Glutamatergic neuron (in vitro differentiated cells): Measurements from ENCODE around the gene GNAZ. TPM values are rescaled to one million over a fixed set of nuclear protein-coding genes. Genes with fewer than 3 reads are reported as not detected.

Experiments
- DNase-seq: peaks from one replicate; pipeline ENCODE4 v3.0.0; 2022
- H3K27ac Mint-ChIP-seq: one replicate; pipeline ENCODE4 v1.8.0; 2020; ENCODE audit warnings: mild to moderate bottlenecking, mixed read lengths, inconsistent platforms; ENCODE audit not compliant: unreplicated experiment
- H3K27me3 Mint-ChIP-seq: one replicate; pipeline ENCODE4 v1.8.0; 2020; ENCODE audit warnings: mild to moderate bottlenecking, moderate library complexity, mixed read lengths, inconsistent platforms; ENCODE audit not compliant: unreplicated experiment
- H3K36me3 Mint-ChIP-seq: one replicate; pipeline ENCODE4 v1.8.0; 2020; ENCODE audit warnings: mild to moderate bottlenecking, mixed read lengths, inconsistent platforms; ENCODE audit not compliant: unreplicated experiment
- H3K4me1 Mint-ChIP-seq: one replicate; pipeline ENCODE4 v1.8.0; 2020; ENCODE audit warnings: mild to moderate bottlenecking, low read depth, mixed read lengths, inconsistent platforms; ENCODE audit not compliant: unreplicated experiment
- H3K4me3 Mint-ChIP-seq: one replicate; pipeline ENCODE4 v1.8.0; 2020; ENCODE audit warnings: mild to moderate bottlenecking, mixed read lengths, inconsistent platforms; ENCODE audit not compliant: unreplicated experiment
- H3K9me3 Mint-ChIP-seq: one replicate; pipeline ENCODE4 v1.8.0; 2020; ENCODE audit warnings: mild to moderate bottlenecking, moderate library complexity, mixed read lengths, inconsistent platforms; ENCODE audit not compliant: unreplicated experiment
- total RNA-seq: library from RNA; stranded (reverse); fragmentation: NEBNext Ultra II Directional; extraction: Animal tissue kit (Norgen Biotek cat#: 25700); gene quantifications from one replicate; pipeline ENCODE4 v1.2.1, GENCODE V29; 2021; ENCODE audit not compliant: unreplicated experiment
- TF ChIP-seq, protein P1 (sequence below): fragments of 200-600 bp; sonication (generic); IDR thresholded peaks from one replicate; pipeline ENCODE4 v1.5.0; 2021; ENCODE audit not compliant: partially characterized antibody, unreplicated experiment

Gene GNAZ
- total RNA-seq, 1 donor from 2014 or later = 82.5 TPM

DNA sequence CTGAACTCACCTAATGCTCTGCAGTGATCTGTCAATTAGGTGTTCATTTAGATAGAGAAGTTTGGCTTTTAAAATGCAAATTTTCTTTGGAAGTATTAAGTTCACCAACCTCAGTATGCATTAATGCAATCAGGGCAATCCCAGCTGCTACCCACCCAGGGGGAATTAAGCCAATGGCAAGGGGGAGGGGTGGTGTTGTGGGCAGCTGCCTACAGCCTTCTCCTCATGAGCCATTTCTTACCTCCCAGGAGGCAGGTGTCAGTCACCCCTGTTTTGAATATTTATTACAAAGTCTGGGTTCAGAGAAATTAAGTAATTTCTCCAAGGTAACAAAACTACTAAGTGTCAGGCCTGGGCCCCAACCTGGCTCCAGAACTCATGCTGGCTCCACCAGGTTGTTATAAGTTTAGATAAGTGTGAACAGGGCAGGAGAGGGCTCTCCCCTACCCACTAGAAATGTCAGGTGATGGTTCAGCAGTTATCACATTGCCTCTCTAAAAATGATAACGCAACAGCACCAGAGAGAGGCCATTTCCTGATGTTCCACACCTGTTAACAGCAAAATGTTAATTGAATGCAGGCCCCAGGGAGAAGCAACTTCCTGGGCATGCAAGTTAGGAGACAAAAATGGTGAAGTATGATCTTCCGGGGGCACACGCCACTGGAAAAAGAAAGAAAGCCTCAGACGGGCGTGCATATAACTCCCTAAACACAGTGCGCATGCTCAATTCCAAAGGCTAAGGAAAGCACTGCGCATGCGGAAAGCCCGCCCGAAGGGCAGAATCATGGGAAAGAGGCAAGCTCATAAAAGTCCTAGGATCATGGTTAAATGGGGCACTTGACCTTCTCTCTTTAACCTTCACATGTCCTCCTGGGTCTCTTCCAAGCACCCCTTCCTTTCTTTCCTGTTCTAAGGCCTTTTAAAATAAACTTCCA, 35.4 kb upstream of the GNAZ start:
- TF ChIP-seq, protein P1, sequence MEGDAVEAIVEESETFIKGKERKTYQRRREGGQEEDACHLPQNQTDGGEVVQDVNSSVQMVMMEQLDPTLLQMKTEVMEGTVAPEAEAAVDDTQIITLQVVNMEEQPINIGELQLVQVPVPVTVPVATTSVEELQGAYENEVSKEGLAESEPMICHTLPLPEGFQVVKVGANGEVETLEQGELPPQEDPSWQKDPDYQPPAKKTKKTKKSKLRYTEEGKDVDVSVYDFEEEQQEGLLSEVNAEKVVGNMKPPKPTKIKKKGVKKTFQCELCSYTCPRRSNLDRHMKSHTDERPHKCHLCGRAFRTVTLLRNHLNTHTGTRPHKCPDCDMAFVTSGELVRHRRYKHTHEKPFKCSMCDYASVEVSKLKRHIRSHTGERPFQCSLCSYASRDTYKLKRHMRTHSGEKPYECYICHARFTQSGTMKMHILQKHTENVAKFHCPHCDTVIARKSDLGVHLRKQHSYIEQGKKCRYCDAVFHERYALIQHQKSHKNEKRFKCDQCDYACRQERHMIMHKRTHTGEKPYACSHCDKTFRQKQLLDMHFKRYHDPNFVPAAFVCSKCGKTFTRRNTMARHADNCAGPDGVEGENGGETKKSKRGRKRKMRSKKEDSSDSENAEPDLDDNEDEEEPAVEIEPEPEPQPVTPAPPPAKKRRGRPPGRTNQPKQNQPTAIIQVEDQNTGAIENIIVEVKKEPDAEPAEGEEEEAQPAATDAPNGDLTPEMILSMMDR = no peak
- H3K27me3 Mint-ChIP-seq = peaks cover 12% of the 10 kb centered on the region
- H3K9me3 Mint-ChIP-seq = peaks cover 4% of the 10 kb centered on the region
- peaks cover 28% of the 10 kb centered on the region for H3K4me1 Mint-ChIP-seq
- peaks cover 6% of the 10 kb centered on the region for H3K36me3 Mint-ChIP-seq
- DNase-seq = peak; percentile 65
- H3K4me3 Mint-ChIP-seq = peak overlapping the region; percentile 45
- H3K27ac Mint-ChIP-seq = peak overlapping the region; percentile 26

DNA sequence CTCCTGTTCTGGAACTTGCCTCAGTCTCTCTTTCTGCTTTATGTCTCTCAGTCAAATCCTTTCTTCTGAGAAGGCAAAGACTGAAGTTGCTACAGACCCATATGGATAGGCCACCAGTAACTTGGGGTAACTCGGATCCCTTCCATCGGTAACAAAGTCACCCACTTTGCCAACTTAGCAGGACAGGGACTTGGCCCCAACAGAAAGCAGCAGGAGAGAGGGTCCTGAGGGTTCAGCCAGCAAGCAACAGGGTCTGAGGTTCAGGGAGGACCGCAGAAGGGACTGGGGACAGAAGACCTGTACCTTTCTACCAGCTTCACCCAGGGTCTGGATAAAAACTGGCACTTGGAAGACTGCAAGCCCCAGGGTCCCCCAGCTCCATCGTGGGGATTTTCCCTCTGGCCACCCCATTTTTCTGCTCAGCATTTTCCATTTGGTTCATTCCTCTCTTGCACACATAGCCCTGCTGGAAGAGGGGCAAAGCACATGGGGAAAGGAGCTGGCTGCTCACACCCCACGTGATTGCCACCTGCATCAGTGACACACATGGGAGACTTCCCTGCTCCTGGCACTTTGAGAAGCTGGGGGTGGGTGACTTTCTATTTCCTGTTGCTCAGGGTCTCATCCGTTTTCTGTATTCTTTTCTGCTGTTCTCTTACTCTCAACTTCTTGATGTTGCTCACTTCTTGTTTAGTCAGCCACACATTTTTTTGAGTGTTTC, 34.6 kb upstream of the GNAZ start:
- Mint-ChIP-seq H3K36me3 (peaks cover 6% of the 10 kb centered on the region), H3K4me1 (peaks cover 28% of the 10 kb centered on the region), H3K27ac (peak overlapping the region; percentile 26), H3K9me3 (peaks cover 4% of the 10 kb centered on the region), H3K27me3 (peaks cover 12% of the 10 kb centered on the region), H3K4me3 (peak overlapping the region; percentile 45)
- DNase-seq = no peak
- TF ChIP-seq, protein P1 = no peak

DNA sequence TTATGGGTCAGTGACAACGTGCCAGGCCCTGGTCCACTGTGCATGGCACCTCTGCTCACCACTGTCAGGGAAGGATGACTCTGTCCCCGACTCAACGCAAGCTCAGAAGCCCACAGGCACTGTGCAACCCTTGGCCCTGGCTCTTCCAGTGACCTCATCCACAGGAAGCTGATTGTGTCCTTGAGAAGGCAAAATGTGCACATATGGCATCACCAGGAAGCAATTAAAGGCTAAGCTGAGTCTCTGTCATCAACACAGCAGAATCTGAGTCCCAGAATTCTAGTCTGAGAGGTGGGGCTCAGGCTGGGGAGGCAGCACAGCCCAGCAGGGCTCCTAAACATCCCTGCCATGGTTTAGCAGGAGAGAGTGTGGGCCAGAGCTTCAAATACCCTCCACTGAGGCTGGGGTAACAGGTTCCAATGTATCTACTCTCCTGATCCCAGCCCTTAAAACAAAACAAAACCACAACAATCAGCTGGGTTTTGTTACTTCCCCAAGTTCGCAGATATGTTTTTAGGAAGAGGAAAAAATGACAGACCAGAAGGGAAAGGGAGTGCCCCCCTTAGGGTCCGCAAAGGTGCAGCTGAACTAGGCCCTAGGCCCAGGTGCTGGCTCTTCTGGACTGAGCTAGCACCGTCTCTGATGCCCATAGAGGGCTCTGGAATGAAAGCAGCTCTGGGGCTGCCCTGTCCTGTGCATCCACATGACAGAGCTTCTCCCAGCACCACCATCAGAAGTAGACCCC, 33.5 kb upstream of the GNAZ start:
- H3K36me3 Mint-ChIP-seq = peaks cover 6% of the 10 kb centered on the region
- H3K9me3 Mint-ChIP-seq = peaks cover 4% of the 10 kb centered on the region
- peaks cover 12% of the 10 kb centered on the region for H3K27me3 Mint-ChIP-seq
- peak overlapping the region; percentile 87 for H3K27ac Mint-ChIP-seq
- TF ChIP-seq, protein P1 = no peak
- DNase-seq = no peak
- no peak overlapping the region for H3K4me3 Mint-ChIP-seq
- H3K4me1 Mint-ChIP-seq = peaks cover 28% of the 10 kb centered on the region

DNA sequence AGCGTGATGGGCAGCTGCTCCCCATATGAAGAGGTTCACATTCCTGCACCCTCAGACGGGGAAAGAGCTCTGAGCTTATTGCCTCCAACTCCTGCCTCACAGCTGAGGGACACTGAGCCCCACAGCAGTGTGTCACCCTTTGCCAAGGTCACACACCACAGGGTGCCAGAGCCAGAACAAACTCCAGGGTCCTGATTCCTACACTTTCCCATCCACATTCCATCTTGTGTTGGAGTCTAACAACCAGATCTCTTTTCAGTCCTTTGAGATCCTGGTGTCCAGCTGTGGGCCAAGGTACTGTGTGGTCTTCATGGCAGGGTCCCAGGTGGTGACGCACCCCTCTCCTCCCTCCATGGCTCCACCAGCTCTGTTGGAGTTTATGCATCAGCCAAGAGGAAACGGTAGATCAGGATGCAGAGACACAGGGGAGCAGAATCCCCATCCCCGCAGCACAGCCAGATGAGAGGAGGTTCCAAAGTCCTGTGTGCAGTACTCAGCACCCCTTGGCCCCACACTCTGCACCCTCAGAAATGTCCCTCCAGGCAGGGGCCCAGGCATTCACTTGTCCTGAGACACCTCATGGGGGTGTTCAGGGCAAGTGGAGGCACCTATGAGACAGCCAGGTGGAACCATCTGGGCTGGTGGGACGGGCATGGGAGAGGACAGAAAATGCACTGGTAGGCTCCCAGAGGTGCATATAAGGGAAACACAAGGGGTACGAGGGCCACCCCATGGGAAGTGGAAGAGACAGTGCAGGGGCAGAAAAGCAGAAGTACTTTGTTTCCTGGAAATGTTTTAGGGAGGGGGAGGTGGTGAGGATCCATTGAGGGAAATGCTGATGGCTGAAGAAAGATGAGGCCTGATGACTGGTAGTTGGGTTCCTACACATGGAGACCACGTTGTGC, 32.6 kb upstream of the GNAZ start:
- DNase-seq = no peak
- peaks cover 12% of the 10 kb centered on the region for H3K27me3 Mint-ChIP-seq
- H3K4me1 Mint-ChIP-seq = peaks cover 27% of the 10 kb centered on the region
- H3K9me3 Mint-ChIP-seq = peaks cover 4% of the 10 kb centered on the region
- peaks cover 6% of the 10 kb centered on the region for H3K36me3 Mint-ChIP-seq
- H3K4me3 Mint-ChIP-seq = peak overlapping the region; percentile 46
- peak overlapping the region; percentile 17 for H3K27ac Mint-ChIP-seq
- TF ChIP-seq, protein P1 = no peak
